Measurements from ENCODE around the gene DBH. TPM values are rescaled to one million over a fixed set of nuclear protein-coding genes. Genes with fewer than 3 reads are reported as not detected.

The DBH gene
- total RNA-seq, 2 donors from 2014 or later = not detected

DNA sequence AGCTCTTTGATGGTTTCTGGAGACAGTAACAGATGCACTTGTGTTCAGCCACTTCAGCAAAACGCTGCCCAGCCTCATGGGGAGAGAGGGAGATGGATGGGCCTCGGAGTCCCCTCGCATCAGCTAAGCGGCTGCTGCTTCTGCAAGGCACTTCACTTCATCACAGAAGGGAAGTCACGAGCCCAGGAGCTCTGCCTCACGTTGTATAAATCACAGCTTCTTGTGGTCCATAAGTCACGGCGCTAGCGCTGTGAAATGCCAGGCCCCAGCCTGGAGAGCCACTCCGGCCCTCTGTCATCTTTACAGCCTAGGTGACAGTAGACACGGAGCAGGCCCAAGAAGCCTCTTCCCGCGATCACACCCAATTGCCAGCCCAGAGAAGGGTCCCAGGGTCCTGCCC lies 23.4 kb downstream of the DBH start:
- Mint-ChIP-seq H3K27ac (no peak overlapping the region), H3K27me3 (ENCODE audit: low read depth) (peaks cover 41% of the 10 kb centered on the region), H3K4me1 (ENCODE audit: low read depth) (peaks cover 38% of the 10 kb centered on the region), H3K36me3 (ENCODE audit: insufficient read depth in 2 of 2) (no peaks in the 10 kb centered on the region), H3K4me3 (no peak overlapping the region), H3K9me3 (no peaks in the 10 kb centered on the region)
- no peak for ATAC-seq (replicated peaks in 1 of 2)
- no peak for DNase-seq

- H3K4me1 Mint-ChIP-seq (ENCODE audit: low read depth) = peaks cover 30% of the 10 kb centered on the region
- no peak for DNase-seq
- ATAC-seq (replicated peaks in 1 of 2) = no peak
- peaks cover 27% of the 10 kb centered on the region for H3K27me3 Mint-ChIP-seq (ENCODE audit: low read depth)
- H3K4me3 Mint-ChIP-seq = no peak overlapping the region
- H3K9me3 Mint-ChIP-seq = no peaks in the 10 kb centered on the region
- H3K27ac Mint-ChIP-seq = no peak overlapping the region
- H3K36me3 Mint-ChIP-seq (ENCODE audit: insufficient read depth in 2 of 2) = no peaks in the 10 kb centered on the region
Measured at GRCh38 chr9:133661846-133662540, 25.8 kb downstream of the DBH start.

- Mint-ChIP-seq H3K36me3 (ENCODE audit: insufficient read depth in 2 of 2) (no peaks in the 10 kb centered on the region), H3K27ac (no peak overlapping the region), H3K4me3 (no peak overlapping the region), H3K4me1 (ENCODE audit: low read depth) (peaks cover 7% of the 10 kb centered on the region), H3K27me3 (ENCODE audit: low read depth) (peaks cover 7% of the 10 kb centered on the region), H3K9me3 (no peaks in the 10 kb centered on the region)
- DNase-seq (no peak), ATAC-seq (replicated peaks in 1 of 2) (no peak)
Measured at GRCh38 chr9:133664173-133665050, 28.2 kb downstream of the DBH start.

GRCh38 chr9:133665096-133665495 lies 28.9 kb downstream of the DBH start:
- Mint-ChIP-seq H3K9me3 (no peaks in the 10 kb centered on the region), H3K36me3 (ENCODE audit: insufficient read depth in 2 of 2) (no peaks in the 10 kb centered on the region), H3K4me3 (no peak overlapping the region), H3K27ac (no peak overlapping the region), H3K4me1 (ENCODE audit: low read depth) (peaks cover 1% of the 10 kb centered on the region), H3K27me3 (ENCODE audit: low read depth) (peaks cover 2% of the 10 kb centered on the region)
- DNase-seq (no peak), ATAC-seq (replicated peaks in 1 of 2) (no peak)

DNA sequence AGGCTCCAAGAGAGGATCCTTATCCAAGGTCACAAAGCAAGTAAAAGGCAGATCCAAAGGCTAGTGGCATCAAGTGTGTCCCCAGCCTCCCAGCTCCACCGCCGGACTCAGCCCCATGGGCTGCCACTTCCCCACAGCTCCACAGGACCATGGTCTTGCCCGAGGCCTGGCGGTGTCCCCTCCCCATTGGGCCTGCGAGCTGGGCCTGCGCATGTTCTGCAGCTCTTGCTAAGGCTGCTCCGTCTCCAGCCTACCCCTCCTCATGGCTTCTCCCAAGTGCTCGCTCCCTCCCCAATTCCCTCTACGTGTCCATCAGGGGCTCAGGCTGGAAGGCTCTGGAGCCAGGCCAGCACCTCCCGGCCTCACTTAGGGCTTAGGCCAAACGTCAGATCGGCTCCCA lies 29.4 kb downstream of the DBH start:
- no peak for DNase-seq
- no peaks in the 10 kb centered on the region for H3K36me3 Mint-ChIP-seq (ENCODE audit: insufficient read depth in 2 of 2)
- no peak overlapping the region for H3K27ac Mint-ChIP-seq
- no peaks in the 10 kb centered on the region for H3K4me1 Mint-ChIP-seq (ENCODE audit: low read depth)
- H3K4me3 Mint-ChIP-seq = no peak overlapping the region
- no peaks in the 10 kb centered on the region for H3K9me3 Mint-ChIP-seq
- ATAC-seq (replicated peaks in 1 of 2) = no peak
- H3K27me3 Mint-ChIP-seq (ENCODE audit: low read depth) = no peaks in the 10 kb centered on the region

GRCh38 chr9:133666387-133666786 lies 30.2 kb downstream of the DBH start:
- H3K27ac Mint-ChIP-seq = no peak overlapping the region
- no peaks in the 10 kb centered on the region for H3K36me3 Mint-ChIP-seq (ENCODE audit: insufficient read depth in 2 of 2)
- DNase-seq (no peak), ATAC-seq (replicated peaks in 1 of 2) (no peak)
- H3K9me3 Mint-ChIP-seq = no peaks in the 10 kb centered on the region
- no peaks in the 10 kb centered on the region for H3K4me1 Mint-ChIP-seq (ENCODE audit: low read depth)
- H3K27me3 Mint-ChIP-seq (ENCODE audit: low read depth) = no peaks in the 10 kb centered on the region
- H3K4me3 Mint-ChIP-seq = no peak overlapping the region

DNA sequence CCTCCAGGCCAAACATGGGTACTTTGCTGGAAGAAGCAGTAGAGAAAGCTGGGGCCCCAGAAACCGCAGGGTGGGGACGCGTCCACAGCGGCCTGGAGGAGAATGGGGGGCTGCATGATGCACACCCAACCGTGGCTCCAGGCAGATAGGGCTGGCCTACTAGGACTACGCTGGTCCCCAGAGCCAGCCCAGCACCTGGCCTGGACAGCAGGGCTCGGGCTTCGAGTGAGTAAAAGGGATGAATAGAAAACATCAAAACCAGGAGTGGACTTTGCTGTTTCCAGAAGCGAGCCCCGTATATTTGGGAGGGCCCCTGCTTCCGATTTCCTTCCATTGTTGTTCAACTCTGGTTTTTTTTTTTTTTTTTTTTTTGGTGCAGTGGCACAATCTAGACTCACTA lies 30.7 kb downstream of the DBH start:
- H3K4me3 Mint-ChIP-seq = no peak overlapping the region
- ATAC-seq (replicated peaks in 1 of 2) (no peak), DNase-seq (no peak)
- H3K27me3 Mint-ChIP-seq (ENCODE audit: low read depth) = no peaks in the 10 kb centered on the region
- H3K4me1 Mint-ChIP-seq (ENCODE audit: low read depth) = no peaks in the 10 kb centered on the region
- no peaks in the 10 kb centered on the region for H3K9me3 Mint-ChIP-seq
- H3K27ac Mint-ChIP-seq = no peak overlapping the region
- no peaks in the 10 kb centered on the region for H3K36me3 Mint-ChIP-seq (ENCODE audit: insufficient read depth in 2 of 2)

GRCh38 chr9:133667759-133668450 lies 31.7 kb downstream of the DBH start:
- H3K27ac Mint-ChIP-seq = no peak overlapping the region
- no peak for DNase-seq
- H3K9me3 Mint-ChIP-seq = no peaks in the 10 kb centered on the region
- no peaks in the 10 kb centered on the region for H3K4me1 Mint-ChIP-seq (ENCODE audit: low read depth)
- H3K36me3 Mint-ChIP-seq (ENCODE audit: insufficient read depth in 2 of 2) = no peaks in the 10 kb centered on the region
- no peaks in the 10 kb centered on the region for H3K27me3 Mint-ChIP-seq (ENCODE audit: low read depth)
- no peak overlapping the region for H3K4me3 Mint-ChIP-seq
- ATAC-seq (replicated peaks in 1 of 2) = no peak

DNA sequence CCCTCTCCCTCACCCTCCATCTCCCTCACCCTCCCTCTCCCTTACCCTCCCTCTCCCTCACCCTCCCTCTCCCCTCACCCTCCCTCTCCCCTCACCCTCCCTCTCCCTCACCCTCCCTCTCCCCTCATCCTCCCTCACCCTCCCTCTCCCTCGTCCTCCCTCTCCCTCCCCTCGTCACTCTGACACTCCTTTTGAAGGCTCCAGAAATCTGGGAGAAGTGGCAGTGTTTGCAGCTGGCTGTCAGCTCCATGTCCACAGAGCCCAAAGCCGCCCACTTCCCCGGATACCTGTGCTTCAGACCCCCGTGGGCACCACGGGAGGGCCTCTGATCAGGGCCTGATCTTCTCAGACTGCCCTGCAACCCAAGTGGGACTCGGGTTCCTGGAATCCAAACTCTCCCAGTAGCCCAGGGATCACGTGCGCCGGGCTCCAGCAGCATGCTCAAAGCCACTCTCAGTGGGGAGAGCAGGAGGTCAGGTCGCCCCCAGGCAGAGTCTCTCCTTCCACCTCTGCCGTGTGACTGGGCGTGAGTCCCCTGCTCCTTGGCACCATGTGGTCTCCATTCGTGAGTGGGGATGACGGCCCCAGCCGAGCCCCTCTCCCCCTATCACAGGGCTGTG lies 33.1 kb downstream of the DBH start:
- H3K27me3 Mint-ChIP-seq (ENCODE audit: low read depth) = no peaks in the 10 kb centered on the region

DNA sequence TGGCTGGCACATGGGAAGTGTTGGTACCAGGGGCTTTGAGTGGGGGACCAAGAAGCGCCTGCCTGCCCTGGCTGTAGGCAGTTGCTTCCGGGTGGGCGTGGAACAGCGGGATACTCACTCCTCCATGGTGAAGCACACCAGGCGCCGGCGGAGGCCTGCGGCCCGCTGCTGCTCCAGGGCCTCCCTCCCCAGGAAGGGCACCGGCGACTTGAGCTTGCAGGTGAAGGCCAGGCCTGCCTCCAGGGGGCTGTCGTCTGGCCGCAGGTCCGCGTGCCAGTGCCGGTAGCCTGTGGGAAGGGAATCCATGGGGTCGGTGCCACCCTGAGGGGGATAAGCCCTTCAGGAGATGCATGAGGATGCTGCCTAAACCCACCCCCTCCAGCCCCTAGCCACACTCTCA lies 34.3 kb downstream of the DBH start:
- H3K4me1 Mint-ChIP-seq (ENCODE audit: low read depth) = peaks cover 10% of the 10 kb centered on the region
- H3K9me3 Mint-ChIP-seq = no peaks in the 10 kb centered on the region
- H3K36me3 Mint-ChIP-seq (ENCODE audit: insufficient read depth in 2 of 2) = no peaks in the 10 kb centered on the region
- ATAC-seq (replicated peaks in 1 of 2) = no peak
- no peak overlapping the region for H3K27ac Mint-ChIP-seq
- H3K27me3 Mint-ChIP-seq (ENCODE audit: low read depth) = no peaks in the 10 kb centered on the region
- no peak for DNase-seq
- H3K4me3 Mint-ChIP-seq = no peak overlapping the region

More for the DNA sequence above, 33.1 kb downstream of the DBH start:
- ATAC-seq (replicated peaks in 1 of 2) = no peak
- Mint-ChIP-seq H3K4me1 (ENCODE audit: low read depth) (peaks cover 2% of the 10 kb centered on the region), H3K36me3 (ENCODE audit: insufficient read depth in 2 of 2) (no peaks in the 10 kb centered on the region), H3K4me3 (no peak overlapping the region), H3K27ac (no peak overlapping the region), H3K9me3 (no peaks in the 10 kb centered on the region)
- no peak for DNase-seq

DNA sequence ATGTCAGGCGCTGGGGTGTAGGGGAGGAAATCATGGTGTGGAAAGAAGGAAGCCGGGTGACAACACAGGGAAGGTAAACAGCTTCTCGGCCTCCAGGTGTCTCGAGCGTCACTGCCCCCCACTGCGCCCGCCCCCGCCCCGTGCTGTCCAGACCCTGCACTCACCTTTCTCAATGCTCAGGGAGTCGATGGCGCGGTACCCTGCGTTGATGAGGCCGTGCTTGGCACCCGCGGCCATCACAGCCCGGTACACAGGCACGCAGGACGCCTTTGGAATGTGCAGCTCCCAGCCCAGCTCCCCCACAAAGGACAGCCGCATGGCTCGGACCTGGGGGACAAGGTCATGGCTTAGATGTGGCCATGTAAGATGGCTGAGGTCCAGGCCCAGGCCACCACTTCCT lies 35.2 kb downstream of the DBH start:
- Mint-ChIP-seq H3K36me3 (ENCODE audit: insufficient read depth in 2 of 2) (no peaks in the 10 kb centered on the region), H3K27ac (no peak overlapping the region), H3K4me1 (ENCODE audit: low read depth) (peaks cover 19% of the 10 kb centered on the region), H3K4me3 (no peak overlapping the region), H3K27me3 (ENCODE audit: low read depth) (no peaks in the 10 kb centered on the region), H3K9me3 (no peaks in the 10 kb centered on the region)
- ATAC-seq (replicated peaks in 1 of 2) (no peak), DNase-seq (no peak)

- Mint-ChIP-seq H3K4me3 (no peak overlapping the region), H3K4me1 (ENCODE audit: low read depth) (peaks cover 32% of the 10 kb centered on the region), H3K27ac (no peak overlapping the region), H3K9me3 (no peaks in the 10 kb centered on the region), H3K27me3 (ENCODE audit: low read depth) (no peaks in the 10 kb centered on the region), H3K36me3 (ENCODE audit: insufficient read depth in 2 of 2) (no peaks in the 10 kb centered on the region)
- no peak for ATAC-seq (replicated peaks in 1 of 2)
- DNase-seq = no peak
Measured at GRCh38 chr9:133672503-133673257, 36.5 kb downstream of the DBH start.

Measured in activated T-cell treated with anti-CD3 and anti-CD28 coated beads, Interleukin-2, amount 50 U/mL, for 72 hours (primary cell).